NCI-H1694 (cell line): Measurements from ENCODE around the gene MAN1A1.

Experiments
- DNase-seq: peaks from one replicate; lab custom pipeline; 2025; lab: John Stamatoyannopoulos, UW

MAN1A1 gene

GRCh38 chr6:119346450-119346849, 3.1 kb downstream of the MAN1A1 start:
- DNase-seq = no peak

- DNase-seq = no peak
Observed at GRCh38 chr6:119345114-119345513, 4.4 kb downstream of the MAN1A1 start.

GRCh38 chr6:119344306-119344705, 5.3 kb downstream of the MAN1A1 start:
- DNase-seq = no peak

GRCh38 chr6:119343573-119344146, 5.9 kb downstream of the MAN1A1 start:
- DNase-seq = no peak

- no peak for DNase-seq
Observed at GRCh38 chr6:119343167-119343566, 6.4 kb downstream of the MAN1A1 start.

GRCh38 chr6:119342430-119342829, 7.1 kb downstream of the MAN1A1 start:
- no peak for DNase-seq

GRCh38 chr6:119340796-119341487, 8.6 kb downstream of the MAN1A1 start:
- no peak for DNase-seq

GRCh38 chr6:119339941-119340456, 9.6 kb downstream of the MAN1A1 start:
- DNase-seq = no peak

- no peak for DNase-seq
Observed at GRCh38 chr6:119337762-119338161, 11.8 kb downstream of the MAN1A1 start.

- DNase-seq = no peak
Observed at GRCh38 chr6:119337252-119337651, 12.3 kb downstream of the MAN1A1 start.

GRCh38 chr6:119334535-119335264, 14.9 kb downstream of the MAN1A1 start:
- no peak for DNase-seq

- no peak for DNase-seq
Observed at GRCh38 chr6:119333707-119334295, 15.8 kb downstream of the MAN1A1 start.

- no peak for DNase-seq
Observed at GRCh38 chr6:119333063-119333609, 16.4 kb downstream of the MAN1A1 start.

GRCh38 chr6:119331663-119332286, 17.8 kb downstream of the MAN1A1 start:
- no peak for DNase-seq

GRCh38 chr6:119330520-119331113, 18.9 kb downstream of the MAN1A1 start:
- DNase-seq = no peak

- no peak for DNase-seq
Observed at GRCh38 chr6:119329794-119330180, 19.8 kb downstream of the MAN1A1 start.

GRCh38 chr6:119328892-119329793, 20.4 kb downstream of the MAN1A1 start:
- no peak for DNase-seq

- no peak for DNase-seq
Observed at GRCh38 chr6:119328254-119328653, 21.3 kb downstream of the MAN1A1 start.

GRCh38 chr6:119327810-119328209, 21.8 kb downstream of the MAN1A1 start:
- DNase-seq = no peak

- no peak for DNase-seq
Observed at GRCh38 chr6:119326291-119327005, 23.1 kb downstream of the MAN1A1 start.
